ENCODE measurements around the gene TCF7L1. TPM values are rescaled to one million over a fixed set of nuclear protein-coding genes. Genes with fewer than 3 reads are reported as not detected.

The TCF7L1 gene
- total and polyA plus RNA-seq, 4 donors: 12.3 to 21.5 (median 13.8) TPM

- H3K9me3 ChIP-seq (ENCODE audit: control insufficient read depth in 4 of 4, insufficient read depth in 3 of 4, low read length in 3 of 4): no peaks in the 10 kb centered on the region
- no peaks in the 10 kb centered on the region for H3K27me3 ChIP-seq (ENCODE audit: control insufficient read depth in 3 of 3, insufficient read depth in 3 of 3, low read length in 2 of 3)
- no peak overlapping the region for H3K27ac ChIP-seq (ENCODE audit: low read depth in 1 of 2, low read length in 1 of 2)
- DNase-seq: no peak
- no peaks in the 10 kb centered on the region for H3K36me3 ChIP-seq (ENCODE audit: control insufficient read depth in 4 of 4, insufficient read depth in 4 of 4, low read length in 4 of 4)
- TF ChIP-seq CTCF (IDR thresholded peaks at IDR 0.05; ENCODE audit: control extremely low read depth, extremely low read depth): no peak
- 89 to 94% methylated on average over 3 of the region's 3 CpGs for WGBS, 2 donors
- no peak overlapping the region for H3K4me3 ChIP-seq
- peaks cover 5 to 68% (median 26%) of the 10 kb centered on the region in 5 donors for H3K4me1 ChIP-seq (ENCODE audit: control insufficient read depth in 5 of 5, insufficient read depth in 5 of 5, low read length in 5 of 5)
- ATAC-seq (ENCODE audit: insufficient read depth, low FRiP score): no peak
- no peak overlapping the region for H3K9ac ChIP-seq (ENCODE audit: insufficient read depth in 1 of 2, low read length in 2 of 2)
These were observed 30.5 kb downstream of the TCF7L1 start for GRCh38 chr2:85163675-85164074.

DNA sequence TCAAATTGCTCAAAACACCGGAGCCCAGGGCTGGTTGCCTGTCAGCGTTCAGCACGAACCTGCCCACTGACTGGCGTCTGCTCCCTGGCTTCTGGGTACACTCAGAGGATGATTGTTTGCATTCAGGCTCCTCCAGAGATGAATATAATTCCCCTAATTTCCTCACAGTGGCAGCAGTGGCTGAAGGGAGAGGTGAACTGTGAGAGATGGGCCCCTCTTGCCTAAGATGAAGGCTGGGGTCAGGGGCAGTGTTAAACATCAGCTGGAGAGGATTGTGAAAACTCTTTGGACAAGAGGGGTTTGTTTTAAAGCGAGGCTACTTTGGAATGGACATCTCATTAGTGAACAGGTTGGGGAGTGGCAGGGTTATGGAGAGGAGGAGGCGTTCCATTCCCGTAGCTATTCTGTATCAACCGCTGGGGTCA lies 31.0 kb downstream of the TCF7L1 start:
- H3K36me3 ChIP-seq (ENCODE audit: control insufficient read depth in 4 of 4, insufficient read depth in 4 of 4, low read length in 4 of 4): no peaks in the 10 kb centered on the region
- no peak overlapping the region for H3K9ac ChIP-seq (ENCODE audit: insufficient read depth in 1 of 2, low read length in 2 of 2)
- no peak for ATAC-seq (ENCODE audit: insufficient read depth, low FRiP score)
- no peaks in the 10 kb centered on the region for H3K27me3 ChIP-seq (ENCODE audit: control insufficient read depth in 3 of 3, insufficient read depth in 3 of 3, low read length in 2 of 3)
- WGBS, 2 donors: 72 to 88% methylated on average over 8 of the region's 8 CpGs
- H3K27ac ChIP-seq (ENCODE audit: low read depth in 1 of 2, low read length in 1 of 2): no peak overlapping the region
- peak in 2 of 3 donors; percentile 40 to 57 for DNase-seq
- H3K4me1 ChIP-seq (ENCODE audit: control insufficient read depth in 5 of 5, insufficient read depth in 5 of 5, low read length in 5 of 5): peaks cover under 1 to 64% (median 25%) of the 10 kb centered on the region in 5 donors
- H3K9me3 ChIP-seq (ENCODE audit: control insufficient read depth in 4 of 4, insufficient read depth in 3 of 4, low read length in 3 of 4): no peaks in the 10 kb centered on the region
- no peak for TF ChIP-seq CTCF (IDR thresholded peaks at IDR 0.05; ENCODE audit: control extremely low read depth, extremely low read depth)
- H3K4me3 ChIP-seq: no peak overlapping the region

DNA sequence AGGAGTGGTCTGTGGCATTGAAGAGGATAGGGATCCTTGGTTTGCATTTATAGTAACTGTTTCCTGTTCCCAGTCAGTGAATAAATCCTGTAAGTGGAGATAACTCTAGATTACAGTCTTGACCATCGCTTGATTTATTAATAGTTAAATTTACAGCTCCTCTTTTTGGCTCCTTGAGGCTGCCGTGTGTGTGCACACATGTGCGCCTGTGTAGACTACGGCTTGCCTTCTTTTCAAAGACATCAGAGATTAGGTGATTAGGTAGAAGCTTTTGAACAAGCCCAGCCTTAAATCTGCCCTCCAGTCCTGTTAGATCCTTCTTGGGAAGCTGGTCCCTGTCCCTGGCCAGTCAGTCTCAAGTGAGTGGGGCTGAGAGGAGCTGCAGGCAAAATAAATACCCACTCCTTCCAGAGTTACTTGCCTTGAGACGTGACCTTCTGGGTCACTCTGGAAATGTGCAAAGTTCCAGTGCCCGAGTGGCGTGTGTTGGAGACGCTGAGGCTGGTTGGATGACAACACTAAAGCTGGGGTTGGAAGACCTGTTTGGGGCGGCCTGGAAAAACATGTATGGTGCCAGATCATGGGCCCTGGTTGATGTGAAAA lies 32.0 kb downstream of the TCF7L1 start:
- Histone ChIP-seq H3K36me3 (ENCODE audit: control insufficient read depth in 4 of 4, insufficient read depth in 4 of 4, low read length in 4 of 4) (no peaks in the 10 kb centered on the region), H3K4me1 (ENCODE audit: control insufficient read depth in 5 of 5, insufficient read depth in 5 of 5, low read length in 5 of 5) (peaks cover 0 to 55% (median 22%) of the 10 kb centered on the region in 5 donors), H3K27ac (ENCODE audit: low read depth in 1 of 2, low read length in 1 of 2) (no peak overlapping the region), H3K9me3 (ENCODE audit: control insufficient read depth in 4 of 4, insufficient read depth in 3 of 4, low read length in 3 of 4) (no peaks in the 10 kb centered on the region), H3K4me3 (no peak overlapping the region), H3K9ac (ENCODE audit: insufficient read depth in 1 of 2, low read length in 2 of 2) (no peak overlapping the region), H3K27me3 (ENCODE audit: control insufficient read depth in 3 of 3, insufficient read depth in 3 of 3, low read length in 2 of 3) (no peaks in the 10 kb centered on the region)
- TF ChIP-seq CTCF (IDR thresholded peaks at IDR 0.05; ENCODE audit: control extremely low read depth, extremely low read depth): no peak
- DNase-seq (peak; percentile 55 to 74 (median 72)), ATAC-seq (ENCODE audit: insufficient read depth, low FRiP score) (no peak)
- WGBS, 2 donors: 62 to 74% methylated on average over 9 of the region's 9 CpGs

GRCh38 chr2:85166021-85166420 lies 32.8 kb downstream of the TCF7L1 start:
- no peak overlapping the region for H3K27ac ChIP-seq (ENCODE audit: low read depth in 1 of 2, low read length in 1 of 2)
- H3K4me1 ChIP-seq (ENCODE audit: control insufficient read depth in 5 of 5, insufficient read depth in 5 of 5, low read length in 5 of 5): peaks cover 0 to 46% (median 20%) of the 10 kb centered on the region in 5 donors
- no peak for TF ChIP-seq CTCF (IDR thresholded peaks at IDR 0.05; ENCODE audit: control extremely low read depth, extremely low read depth)
- H3K27me3 ChIP-seq (ENCODE audit: control insufficient read depth in 3 of 3, insufficient read depth in 3 of 3, low read length in 2 of 3): no peaks in the 10 kb centered on the region
- DNase-seq: no peak
- no peak overlapping the region for H3K4me3 ChIP-seq
- no peaks in the 10 kb centered on the region for H3K36me3 ChIP-seq (ENCODE audit: control insufficient read depth in 4 of 4, insufficient read depth in 4 of 4, low read length in 4 of 4)
- H3K9me3 ChIP-seq (ENCODE audit: control insufficient read depth in 4 of 4, insufficient read depth in 3 of 4, low read length in 3 of 4): no peaks in the 10 kb centered on the region
- no peak overlapping the region for H3K9ac ChIP-seq (ENCODE audit: insufficient read depth in 1 of 2, low read length in 2 of 2)
- no peak for ATAC-seq (ENCODE audit: insufficient read depth, low FRiP score)
- 88 to 92% methylated on average over 1 of the region's 1 CpG for WGBS, 2 donors
